K562 (cell line): Measurements from ENCODE around the gene PM20D1. TPM values are rescaled to one million over a fixed set of nuclear protein-coding genes. Genes with fewer than 3 reads are reported as not detected.
A peak's percentile ranks its signal among the peaks of the same experiment; 100 is the strongest.

Experiments used
- ADNP ChIP-seq: fragments of 200-800 bp; sonication (Bioruptor generic); IDR thresholded peaks from 2 replicates; pipeline ENCODE4 v1.6.1; 2016; ENCODE audit warnings: missing genetic modification characterization, missing compliant biosample characterization
- ATF4 ChIP-seq: fragments of 450-650 bp; formaldehyde crosslinking; IDR thresholded peaks from 2 replicates; pipeline ENCODE4 v1.4.0; 2022; ENCODE audit warnings: mild to moderate bottlenecking, moderate library complexity
- CBX1 ChIP-seq: sonication (generic); IDR thresholded peaks from 2 replicates; pipeline ENCODE4 v1.6.1; 2016; ENCODE audit warnings: antibody characterized with exemption, low read depth, mild to moderate bottlenecking
- CC2D1A ChIP-seq: fragments of 450-650 bp; IDR thresholded peaks from 2 replicates; pipeline ENCODE4 v1.6.1; 2017; ENCODE audit warnings: mild to moderate bottlenecking
- ELF1 ChIP-seq: fragments of 200-800 bp; sonication (Bioruptor generic); IDR thresholded peaks from 2 replicates; pipeline ENCODE4 v1.6.1; 2016; ENCODE audit warnings: missing genetic modification characterization, missing compliant biosample characterization
- ELF4 ChIP-seq: fragments of 450-650 bp; formaldehyde crosslinking; IDR thresholded peaks from 2 replicates; pipeline ENCODE4 v1.4.0; 2022; ENCODE audit warnings: missing genetic modification characterization
- EWSR1 ChIP-seq: fragments of 450-650 bp; IDR thresholded peaks from 2 replicates; pipeline ENCODE4 v1.6.1; 2018; ENCODE audit warnings: borderline replicate concordance, mild to moderate bottlenecking, low read depth, moderate library complexity; ENCODE audit not compliant: partially characterized antibody
- FOXA3 ChIP-seq, 2 experiments: fragments of 450-650 bp in 1 of 2; sonication (generic) in 1 of 2; formaldehyde crosslinking; IDR thresholded peaks in 1 of 2; conservative IDR thresholded peaks in 1 of 2; 2 replicates each; pipeline versions ENCODE4 v1.4.0 to v1.8.0; 2020 to 2022; ENCODE audit warnings: mild to moderate bottlenecking in 2 of 2, missing genetic modification reagents in 1 of 2
- GTF3C2 ChIP-seq: IDR thresholded peaks from 3 replicates; pipeline ENCODE4 v1.6.1; 2011; ENCODE audit warnings: borderline replicate concordance, mild to moderate bottlenecking, moderate library complexity; ENCODE audit not compliant: insufficient read length; ENCODE audit errors: extremely low read depth
- HES1 ChIP-seq: fragments of 450-650 bp; IDR thresholded peaks from 2 replicates; pipeline ENCODE4 v1.6.1; 2016; ENCODE audit warnings: low read depth, mild to moderate bottlenecking, moderate library complexity
- KDM1A ChIP-seq, 2 experiments: fragments of 450-650 bp; IDR thresholded peaks; 2 replicates each; pipeline ENCODE4 v1.6.1; 2016; ENCODE audit warnings: mild to moderate bottlenecking in 2 of 2
- KDM4B ChIP-seq, 2 experiments: fragments of 450-650 bp in 1 of 2; sonication (generic) in 1 of 2; IDR thresholded peaks; 2 replicates each; pipeline ENCODE4 v1.6.1; 2016 to 2017; ENCODE audit warnings: borderline replicate concordance in 2 of 2, antibody characterized with exemption in 1 of 2, low read depth in 1 of 2, mild to moderate bottlenecking in 1 of 2
- MTA2 ChIP-seq: fragments of 450-650 bp; IDR thresholded peaks from 2 replicates; pipeline ENCODE4 v1.6.1; 2016; ENCODE audit warnings: low read depth
- SFPQ ChIP-seq: fragments of 200-400 bp; formaldehyde crosslinking; IDR thresholded peaks from 2 replicates; pipeline ENCODE4 v1.6.1; 2017; ENCODE audit warnings: mild to moderate bottlenecking, low read depth, low read length, moderate library complexity
- SP2 ChIP-seq: IDR thresholded peaks from 2 replicates; pipeline ENCODE4 v1.6.1; 2011; ENCODE audit warnings: mild to moderate bottlenecking, low read depth, low read length, moderate library complexity; ENCODE audit not compliant: poor library complexity, severe bottlenecking; ENCODE audit errors: extremely low read depth
- TCF15 ChIP-seq: fragments of 250-450 bp; sonication (Bioruptor Pico); IDR thresholded peaks from 2 replicates; pipeline ENCODE4 v1.8.0; 2022; ENCODE audit warnings: moderate library complexity, mild to moderate bottlenecking, inconsistent platforms
- TCF7L2 ChIP-seq: fragments of 150-350 bp; IDR thresholded peaks from 2 replicates; pipeline ENCODE4 v1.6.1; 2016; ENCODE audit warnings: low read depth, mild to moderate bottlenecking, low read length, moderate library complexity
- ZNF354B ChIP-seq: fragments of 250-450 bp; sonication (Bioruptor Pico); IDR thresholded peaks from 2 replicates; pipeline ENCODE4 v1.4.0; 2020
- ZSCAN29 ChIP-seq: fragments of 450-650 bp; IDR thresholded peaks from 2 replicates; pipeline ENCODE4 v1.6.1; 2017
- polyA plus RNA-seq, 8 experiments: library from polyadenylated mRNA; depleted of rRNA in 4 of 8; stranded (reverse) in 5 of 8; unstranded in 3 of 8; fragments of >200 nt; fragmentation: Nextera tagmentation in 2 of 8; fragmentation: Illumina TruSeq in 1 of 8; extraction: Ambion mirVana in 2 of 8; extraction: Trizol in 1 of 8; gene quantifications; 2 replicates each; pipeline versions ENCODE4 v1.2.1 to v1.2.3, GENCODE V29; 2011 to 2014; ENCODE audit warnings: inconsistent platforms in 1 of 8, missing spikeins in 1 of 8
- total RNA-seq, 7 experiments: library from RNA; depleted of rRNA in 6 of 7; stranded (reverse); fragments of >200 nt in 6 of 7; fragmentation: Illumina TruSeq in 2 of 7; extraction: Trizol in 2 of 7; gene quantifications; 2 replicates each; pipeline versions ENCODE4 v1.2.1 to v1.2.3, GENCODE V29; 2011 to 2021; ENCODE audit warnings: low replicate concordance in 1 of 7

The PM20D1 gene
- total and polyA plus RNA-seq, 9 of the 15 experiments (the other 6 are each of a cell fraction or from before 2014, with no cell fraction given), result not detected

- no peak for TF ChIP-seq FOXA3 (CRISPR knock-in tag; conservative IDR thresholded peaks at IDR 0.05 in 1 of 2, IDR thresholded peaks at IDR 0.05 in 1 of 2)
- no peak for TF ChIP-seq ZSCAN29
- TF ChIP-seq KDM1A (IDR thresholded peaks at IDR 0.05), result no peak
- TF ChIP-seq KDM4B (IDR thresholded peaks at IDR 0.05; ENCODE audit: borderline replicate concordance in 2 of 2, low read depth in 1 of 2), result no peak
- TF ChIP-seq CC2D1A, result no peak
- no peak for TF ChIP-seq CBX1
- no peak for TF ChIP-seq ATF4 (CRISPR knock-in tag)
- no peak for TF ChIP-seq ZNF354B
- no peak for TF ChIP-seq SFPQ
- no peak for TF ChIP-seq SP2
- no peak for TF ChIP-seq ELF4 (CRISPR knock-in tag)
- no peak for TF ChIP-seq ADNP (tag)
- no peak for TF ChIP-seq ELF1
- no peak for TF ChIP-seq HES1
- TF ChIP-seq MTA2, result 0 out of 2 replicates have a peak, but pooled peaks have one; percentile 30
- no peak for TF ChIP-seq GTF3C2
- TF ChIP-seq TCF15 (CRISPR knock-in tag), result no peak
- no peak for TF ChIP-seq TCF7L2
- TF ChIP-seq EWSR1, result no peak
Measured at GRCh38 chr1:205802060-205802459, 47.9 kb downstream of the PM20D1 start (continued).
